Lower lobe of right lung (tissue), 2 donors: ENCODE results near the gene ERBB3. TPM values are rescaled to one million over a fixed set of nuclear protein-coding genes. Genes with fewer than 3 reads are reported as not detected.

Source experiments
- ATAC-seq, 2 donors: fragments of 200-7000 bp; cut with Tn5 transposase; one replicate each; pipeline ENCODE4 v1.9.1; 2020 to 2022; ENCODE audit warnings: mild to moderate bottlenecking in 2 of 2, moderate library complexity in 2 of 2
- DNase-seq: peaks from one replicate; pipeline ENCODE4 v3.0.0-alpha.2; 2020
- H3K27ac ChIP-seq: fragments of 200-600 bp; one replicate; pipeline ENCODE4 v1.8.0; 2022
- H3K27me3 ChIP-seq: fragments of 200-600 bp; one replicate; pipeline ENCODE4 v1.8.0; 2022; ENCODE audit warnings: low read depth
- H3K36me3 ChIP-seq: fragments of 200-600 bp; one replicate; pipeline ENCODE4 v1.8.0; 2022; ENCODE audit warnings: mild to moderate bottlenecking
- H3K4me1 ChIP-seq: fragments of 200-600 bp; one replicate; pipeline ENCODE4 v1.8.0; 2022
- H3K4me3 ChIP-seq: fragments of 200-600 bp; one replicate; pipeline ENCODE4 v1.8.0; 2022; ENCODE audit warnings: mild to moderate bottlenecking
- H3K9me3 ChIP-seq: fragments of 200-600 bp; one replicate; pipeline ENCODE4 v1.8.0; 2022
- intact Hi-C: fragments of 100-400 bp; cut with DNase I; formaldehyde crosslinking; loops from one replicate; pipeline ENCODE4 v1.11.0; 2022
- total RNA-seq: library from RNA; stranded (reverse); fragmentation: NEBNext Ultra II Directional; extraction: Animal tissue kit (Norgen Biotek cat#: 25700); gene quantifications from one replicate; pipeline ENCODE4 v1.2.1, GENCODE V29; 2021
- TF ChIP-seq, protein P1 (sequence below): fragments of 200-600 bp; IDR thresholded peaks from one replicate; pipeline ENCODE4 v1.8.0; 2022; ENCODE audit warnings: antibody characterized with exemption, mild to moderate bottlenecking
- donor health status: DM: no; HTN: yes; CAD: no; lungs with severe emphysema.

Gene ERBB3
- total RNA-seq, 1 donor from 2014 or later: 80.5 TPM

DNA sequence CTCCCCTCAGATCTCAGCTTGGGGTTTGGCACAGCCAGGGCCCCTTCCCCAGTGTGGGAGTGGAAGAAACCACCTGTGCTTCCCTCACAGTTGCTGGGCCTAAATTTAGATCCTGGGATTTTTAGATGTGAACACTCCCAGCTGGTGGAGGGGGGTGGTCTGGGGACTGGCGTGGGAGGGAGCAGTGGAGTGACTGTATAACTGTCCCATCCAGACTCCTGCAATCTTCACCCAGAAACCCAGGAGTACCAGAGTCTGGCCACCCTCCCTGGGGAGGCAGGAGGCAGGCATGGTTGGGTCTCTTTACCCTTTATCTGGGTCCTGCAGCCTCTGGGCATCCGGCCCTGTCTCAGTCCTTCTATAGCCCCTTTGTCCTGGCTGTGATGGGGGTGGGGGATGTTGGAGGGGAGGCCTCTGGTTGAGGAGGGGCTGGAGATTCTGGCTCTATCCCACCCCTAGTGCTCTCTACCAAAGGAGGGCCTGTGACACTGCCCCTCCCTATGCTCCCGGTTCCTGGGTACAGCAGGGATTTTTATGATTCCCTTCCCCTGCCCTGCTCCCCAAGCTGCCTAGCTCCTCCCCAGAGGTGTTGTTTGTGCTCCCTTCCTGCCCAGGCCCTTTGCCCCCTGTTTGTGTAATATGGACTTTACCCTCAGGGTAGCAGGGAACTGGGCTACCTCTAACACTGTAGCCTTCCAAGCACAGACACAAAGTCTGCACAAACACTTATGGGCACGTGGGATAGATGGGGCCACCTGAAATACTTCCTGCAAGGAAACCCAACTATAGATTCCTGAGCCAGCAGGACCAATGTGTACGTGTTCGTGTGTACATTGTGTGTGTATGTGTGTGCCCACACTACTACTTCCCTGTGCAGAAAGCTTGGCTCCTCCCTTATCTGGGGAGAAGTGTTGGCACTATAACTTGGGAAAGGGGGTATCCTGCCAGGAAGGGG lies 1.7 kb downstream of the ERBB3 start:
- DNase-seq: no peak
- Histone ChIP-seq H3K4me3 (peak overlapping the region; percentile 72), H3K36me3 (peaks cover 7% of the 10 kb centered on the region), H3K4me1 (peaks cover 20% of the 10 kb centered on the region), H3K27ac (peak overlapping the region; percentile 88), H3K9me3 (no peaks in the 10 kb centered on the region), H3K27me3 (peaks cover 16% of the 10 kb centered on the region)
- intact Hi-C loops: no loop called here
- no peak for ATAC-seq
- TF ChIP-seq, protein P1, sequence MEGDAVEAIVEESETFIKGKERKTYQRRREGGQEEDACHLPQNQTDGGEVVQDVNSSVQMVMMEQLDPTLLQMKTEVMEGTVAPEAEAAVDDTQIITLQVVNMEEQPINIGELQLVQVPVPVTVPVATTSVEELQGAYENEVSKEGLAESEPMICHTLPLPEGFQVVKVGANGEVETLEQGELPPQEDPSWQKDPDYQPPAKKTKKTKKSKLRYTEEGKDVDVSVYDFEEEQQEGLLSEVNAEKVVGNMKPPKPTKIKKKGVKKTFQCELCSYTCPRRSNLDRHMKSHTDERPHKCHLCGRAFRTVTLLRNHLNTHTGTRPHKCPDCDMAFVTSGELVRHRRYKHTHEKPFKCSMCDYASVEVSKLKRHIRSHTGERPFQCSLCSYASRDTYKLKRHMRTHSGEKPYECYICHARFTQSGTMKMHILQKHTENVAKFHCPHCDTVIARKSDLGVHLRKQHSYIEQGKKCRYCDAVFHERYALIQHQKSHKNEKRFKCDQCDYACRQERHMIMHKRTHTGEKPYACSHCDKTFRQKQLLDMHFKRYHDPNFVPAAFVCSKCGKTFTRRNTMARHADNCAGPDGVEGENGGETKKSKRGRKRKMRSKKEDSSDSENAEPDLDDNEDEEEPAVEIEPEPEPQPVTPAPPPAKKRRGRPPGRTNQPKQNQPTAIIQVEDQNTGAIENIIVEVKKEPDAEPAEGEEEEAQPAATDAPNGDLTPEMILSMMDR: no peak

DNA sequence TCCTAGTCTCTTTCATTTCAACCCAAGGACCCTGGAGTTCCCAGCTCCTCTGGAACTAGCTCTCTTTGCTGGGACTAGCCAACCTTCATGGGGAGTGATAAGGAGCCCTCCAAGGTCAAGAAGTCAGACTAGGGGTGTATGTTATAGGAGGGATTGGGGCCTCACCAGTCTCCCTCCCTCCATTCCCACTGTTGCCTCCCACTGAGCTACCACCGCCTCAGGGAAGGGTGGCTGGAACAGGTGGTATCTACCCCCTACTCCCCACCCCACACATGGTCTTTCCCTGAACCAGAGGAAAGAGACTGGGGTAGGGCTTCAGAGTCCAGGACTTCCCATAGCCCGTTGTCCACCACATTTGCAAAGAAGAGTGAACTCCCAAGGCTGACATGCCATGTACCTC lies 2.4 kb downstream of the ERBB3 start:
- H3K4me3 ChIP-seq: no peak overlapping the region

DNA sequence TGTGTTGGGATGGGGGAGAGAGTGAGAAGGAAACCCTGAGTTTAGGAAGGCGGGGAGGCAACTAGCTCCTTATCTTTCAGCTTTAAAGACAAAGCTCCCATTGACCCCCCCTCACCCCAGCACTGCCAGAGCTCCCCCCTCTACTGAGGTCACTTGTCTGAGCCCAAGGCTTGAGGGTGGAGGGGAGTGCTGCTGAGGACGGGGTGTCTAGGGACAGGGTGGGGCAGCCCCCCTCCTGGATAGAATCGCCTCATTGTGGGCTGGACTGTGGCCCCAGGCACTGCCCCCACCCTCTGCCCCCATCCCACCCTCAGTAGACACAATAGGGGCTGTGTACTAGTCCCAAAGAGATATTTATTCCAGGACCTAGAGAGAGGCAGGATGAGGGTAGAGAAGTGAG lies 3.0 kb downstream of the ERBB3 start:
- no peak overlapping the region for H3K27ac ChIP-seq
- DNase-seq: no peak
- H3K4me1 ChIP-seq: peaks cover 32% of the 10 kb centered on the region
- H3K9me3 ChIP-seq: no peaks in the 10 kb centered on the region
- TF ChIP-seq, protein P1: no peak
- H3K27me3 ChIP-seq: peaks cover 16% of the 10 kb centered on the region
- no peak for ATAC-seq
- intact Hi-C loops: no loop called here
- H3K36me3 ChIP-seq: peaks cover 9% of the 10 kb centered on the region
- H3K4me3 ChIP-seq: no peak overlapping the region

More for the DNA sequence above, 2.4 kb downstream of the ERBB3 start:
- TF ChIP-seq, protein P1: no peak
- ATAC-seq: no peak
- Histone ChIP-seq H3K36me3 (peaks cover 7% of the 10 kb centered on the region), H3K4me1 (peaks cover 26% of the 10 kb centered on the region), H3K27me3 (peaks cover 16% of the 10 kb centered on the region), H3K27ac (no peak overlapping the region), H3K9me3 (no peaks in the 10 kb centered on the region)
- no peak for DNase-seq
- intact Hi-C loops: no loop called here

DNA sequence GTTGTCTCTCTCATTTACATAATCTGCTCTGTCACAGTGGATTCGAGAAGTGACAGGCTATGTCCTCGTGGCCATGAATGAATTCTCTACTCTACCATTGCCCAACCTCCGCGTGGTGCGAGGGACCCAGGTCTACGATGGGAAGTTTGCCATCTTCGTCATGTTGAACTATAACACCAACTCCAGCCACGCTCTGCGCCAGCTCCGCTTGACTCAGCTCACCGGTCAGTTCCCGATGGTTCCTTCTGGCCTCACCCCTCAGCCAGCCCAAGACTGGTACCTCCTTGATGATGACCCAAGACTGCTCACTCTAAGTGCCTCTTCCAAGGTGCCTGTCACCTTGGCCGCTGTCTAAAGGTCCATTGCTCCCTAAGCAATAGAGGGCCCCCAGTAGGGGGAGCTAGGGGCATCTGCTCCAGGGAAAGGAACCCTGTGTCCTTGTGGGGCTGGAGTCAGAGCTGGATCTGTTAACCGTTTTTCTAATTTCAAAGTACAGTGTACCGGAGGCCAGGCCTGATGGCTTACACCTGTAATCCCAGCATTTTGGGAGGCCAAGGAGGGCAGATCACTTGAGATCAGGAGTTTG lies 5.1 kb downstream of the ERBB3 start:
- no peak overlapping the region for H3K4me3 ChIP-seq
- intact Hi-C loops: no loop called here
- H3K27me3 ChIP-seq: peaks cover 8% of the 10 kb centered on the region
- H3K9me3 ChIP-seq: no peaks in the 10 kb centered on the region
- TF ChIP-seq, protein P1: peak; percentile 31
- DNase-seq (no peak), ATAC-seq (no peak)
- H3K27ac ChIP-seq: no peak overlapping the region
- H3K4me1 ChIP-seq: peaks cover 22% of the 10 kb centered on the region
- H3K36me3 ChIP-seq: peaks cover 27% of the 10 kb centered on the region

DNA sequence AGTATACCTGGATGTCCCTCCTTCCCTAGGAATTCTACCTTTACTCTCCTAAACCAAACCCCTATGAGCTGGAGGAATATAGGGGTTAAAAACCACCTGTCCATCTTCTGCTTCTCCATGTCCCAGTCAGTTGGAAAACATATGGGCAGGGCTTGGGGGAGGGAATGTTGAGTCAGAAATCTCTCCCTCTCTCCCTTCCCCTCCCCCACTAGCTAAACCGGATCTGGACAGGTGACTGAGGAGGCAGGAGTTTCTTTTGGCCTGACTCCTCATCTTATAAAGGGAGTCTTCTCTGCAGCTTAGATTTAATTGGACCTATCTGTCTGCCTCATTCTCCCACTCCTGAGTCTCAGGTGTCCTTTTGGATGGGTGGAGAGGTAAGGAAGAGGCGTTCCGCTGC lies 6.1 kb downstream of the ERBB3 start:
- Histone ChIP-seq H3K4me3 (no peak overlapping the region), H3K27me3 (no peaks in the 10 kb centered on the region), H3K9me3 (no peaks in the 10 kb centered on the region), H3K36me3 (peaks cover 27% of the 10 kb centered on the region), H3K4me1 (peaks cover 16% of the 10 kb centered on the region), H3K27ac (no peak overlapping the region)
- ATAC-seq (peak; percentile 34 to 46), DNase-seq (no peak)
- TF ChIP-seq, protein P1: no peak
- intact Hi-C loops: no loop called here
